ENCODE results near the gene FAM170B.

FAM170B gene

DNA sequence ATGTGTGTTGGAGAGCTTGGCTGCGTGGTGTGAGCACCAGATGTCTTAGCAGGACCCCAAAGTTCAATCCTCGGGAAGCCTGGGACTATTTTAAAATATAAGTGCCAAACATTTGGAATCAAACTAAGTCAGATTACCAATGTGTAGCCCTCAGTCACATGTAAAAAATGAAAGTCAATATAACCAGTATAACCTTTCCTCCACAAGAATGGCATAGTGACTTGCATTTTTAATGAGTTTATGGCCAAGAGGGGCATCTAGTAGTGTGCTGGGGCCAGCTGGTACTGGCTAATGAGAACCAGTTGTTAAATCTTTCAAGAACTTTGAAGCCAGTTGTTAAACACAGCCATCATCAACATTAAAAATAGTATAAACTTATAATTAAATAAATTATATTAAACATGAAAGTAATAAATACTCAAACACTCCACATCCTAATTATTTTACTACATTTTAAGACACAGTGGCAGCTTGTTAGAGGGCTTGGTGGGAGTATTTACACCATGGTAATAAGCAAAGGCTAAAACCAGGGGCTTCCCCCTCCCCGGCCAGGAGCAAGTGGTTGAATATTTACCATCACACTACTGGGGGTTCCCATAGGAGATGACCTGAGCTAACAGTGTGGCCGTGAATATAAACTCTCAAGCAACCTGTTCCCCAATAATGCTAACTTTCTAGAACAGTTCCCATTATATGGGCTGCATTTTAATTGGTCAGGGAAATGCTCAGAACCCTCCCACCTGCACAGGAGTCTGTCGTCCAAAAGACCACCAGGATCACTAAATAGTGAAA is 7.9 kb upstream of the FAM170B start:
- DNase-seq (ENCODE audit: low read depth), result no peak
- TF ChIP-seq, protein P1, sequence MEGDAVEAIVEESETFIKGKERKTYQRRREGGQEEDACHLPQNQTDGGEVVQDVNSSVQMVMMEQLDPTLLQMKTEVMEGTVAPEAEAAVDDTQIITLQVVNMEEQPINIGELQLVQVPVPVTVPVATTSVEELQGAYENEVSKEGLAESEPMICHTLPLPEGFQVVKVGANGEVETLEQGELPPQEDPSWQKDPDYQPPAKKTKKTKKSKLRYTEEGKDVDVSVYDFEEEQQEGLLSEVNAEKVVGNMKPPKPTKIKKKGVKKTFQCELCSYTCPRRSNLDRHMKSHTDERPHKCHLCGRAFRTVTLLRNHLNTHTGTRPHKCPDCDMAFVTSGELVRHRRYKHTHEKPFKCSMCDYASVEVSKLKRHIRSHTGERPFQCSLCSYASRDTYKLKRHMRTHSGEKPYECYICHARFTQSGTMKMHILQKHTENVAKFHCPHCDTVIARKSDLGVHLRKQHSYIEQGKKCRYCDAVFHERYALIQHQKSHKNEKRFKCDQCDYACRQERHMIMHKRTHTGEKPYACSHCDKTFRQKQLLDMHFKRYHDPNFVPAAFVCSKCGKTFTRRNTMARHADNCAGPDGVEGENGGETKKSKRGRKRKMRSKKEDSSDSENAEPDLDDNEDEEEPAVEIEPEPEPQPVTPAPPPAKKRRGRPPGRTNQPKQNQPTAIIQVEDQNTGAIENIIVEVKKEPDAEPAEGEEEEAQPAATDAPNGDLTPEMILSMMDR (IDR thresholded peaks at IDR 0.05; ENCODE audit: insufficient read depth, low read depth, low read length, missing control alignments), result no peak

DNA sequence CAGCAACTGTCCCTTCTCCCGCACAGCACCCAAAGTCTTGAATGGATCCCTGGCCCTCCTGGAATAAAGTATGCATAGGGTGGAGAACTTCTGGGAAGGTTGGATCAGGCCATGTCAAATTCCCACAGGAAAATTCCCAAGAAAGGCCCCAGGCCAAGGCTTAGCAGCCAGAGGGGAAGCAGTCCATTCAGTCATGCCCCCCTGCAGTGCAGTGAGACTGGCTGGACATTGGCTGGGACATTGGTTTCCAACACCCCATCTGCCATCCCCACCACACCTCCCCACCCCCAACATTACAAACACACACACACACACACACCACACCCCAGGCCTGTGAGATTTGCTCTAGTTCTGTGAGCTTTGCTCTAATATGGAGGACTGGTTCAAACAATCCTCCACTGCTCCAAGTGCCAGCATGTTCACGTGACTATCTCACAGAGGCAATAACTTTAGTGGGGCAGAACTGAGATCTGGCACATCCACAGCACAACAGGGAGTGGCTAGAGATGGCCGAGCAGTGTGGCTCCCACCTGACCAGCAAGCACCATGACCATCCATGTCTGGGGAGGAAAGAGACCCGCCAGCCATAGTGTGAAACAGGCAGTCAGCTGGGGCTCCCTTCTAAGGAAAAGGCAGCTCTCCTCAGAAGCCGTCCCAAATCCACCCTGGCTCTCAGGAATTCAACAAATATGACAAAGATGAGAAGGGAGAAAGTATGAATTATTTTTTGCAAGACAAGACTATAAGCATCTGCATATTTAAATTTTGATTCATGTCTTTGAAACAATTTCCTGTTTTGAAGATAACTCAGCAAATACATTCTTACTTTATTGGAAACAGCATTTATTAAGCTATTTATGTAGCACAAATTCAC is 6.7 kb upstream of the FAM170B start:
- no peak overlapping the region for H3K4me3 ChIP-seq (ENCODE audit: low read depth, low read length)
- TF ChIP-seq, protein P1 (IDR thresholded peaks at IDR 0.05; ENCODE audit: insufficient read depth, low read depth, low read length, missing control alignments), result no peak
- no peak for DNase-seq (ENCODE audit: low read depth)

More for the DNA sequence above, 7.9 kb upstream of the FAM170B start:
- no peak overlapping the region for H3K4me3 ChIP-seq (ENCODE audit: low read depth, low read length)

DNA sequence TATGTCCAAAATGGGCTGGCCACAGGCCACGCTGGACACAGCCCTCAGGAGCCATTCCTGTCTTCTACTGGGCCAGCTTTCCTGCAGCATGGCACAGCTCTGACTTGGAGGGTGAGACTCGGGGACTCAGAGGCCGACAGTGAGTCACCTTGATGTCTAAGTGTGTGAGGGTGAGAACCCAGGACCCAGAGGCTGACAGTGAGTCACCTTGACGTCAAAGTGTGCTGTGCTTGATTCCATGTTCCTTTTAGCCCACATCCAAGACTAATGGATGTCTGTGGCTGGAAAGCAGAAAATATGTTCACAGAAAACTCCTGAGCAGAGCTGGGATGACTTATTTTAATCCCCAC is 6.0 kb upstream of the FAM170B start:
- TF ChIP-seq, protein P1 (IDR thresholded peaks at IDR 0.05; ENCODE audit: insufficient read depth, low read depth, low read length, missing control alignments), result no peak
- DNase-seq (ENCODE audit: low read depth), result no peak
- H3K4me3 ChIP-seq (ENCODE audit: low read depth, low read length), result no peak overlapping the region

DNA sequence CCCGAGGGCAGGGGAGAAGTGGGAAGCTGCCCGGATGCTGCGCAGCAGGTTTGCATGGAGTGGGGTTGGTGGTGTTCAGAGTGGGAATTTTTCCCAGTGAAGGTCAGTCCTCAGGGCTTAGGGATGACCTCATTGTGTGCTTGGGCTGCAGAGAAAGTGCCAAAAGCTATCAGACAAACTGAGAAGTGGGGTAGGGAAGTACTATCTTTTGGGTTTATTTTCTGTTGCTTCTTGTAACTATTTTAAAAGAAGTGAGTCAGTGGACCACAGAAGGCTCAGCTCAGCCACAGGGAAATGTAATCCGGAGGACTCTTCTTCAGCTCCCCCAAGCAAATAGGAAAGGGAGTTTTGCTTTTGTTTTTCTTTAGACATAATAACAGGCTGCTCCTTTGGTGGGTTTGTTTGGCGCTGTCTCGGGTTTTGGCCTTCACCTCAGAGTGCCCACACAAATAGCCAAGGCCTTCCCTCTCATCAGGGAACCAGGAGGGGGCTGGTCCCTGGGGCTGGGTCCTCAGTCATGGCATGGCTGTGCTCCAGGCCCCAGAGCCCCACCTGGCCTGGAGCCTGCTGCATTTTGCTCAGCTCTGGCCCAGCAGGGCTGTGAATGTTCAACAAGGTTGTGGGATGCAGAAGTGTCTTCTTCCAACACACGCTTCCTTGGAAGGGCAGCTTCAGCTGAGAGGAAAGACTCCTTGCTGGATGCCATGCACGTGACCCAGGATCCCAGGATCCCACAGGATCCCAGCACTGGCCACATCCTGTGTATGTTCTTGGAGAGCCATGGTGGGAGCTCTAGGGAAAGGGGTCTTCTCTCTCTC is 5.4 kb upstream of the FAM170B start:
- TF ChIP-seq, protein P1 (IDR thresholded peaks at IDR 0.05; ENCODE audit: insufficient read depth, low read depth, low read length, missing control alignments), result no peak
- H3K4me3 ChIP-seq (ENCODE audit: low read depth, low read length), result no peak overlapping the region
- DNase-seq (ENCODE audit: low read depth), result no peak

DNA sequence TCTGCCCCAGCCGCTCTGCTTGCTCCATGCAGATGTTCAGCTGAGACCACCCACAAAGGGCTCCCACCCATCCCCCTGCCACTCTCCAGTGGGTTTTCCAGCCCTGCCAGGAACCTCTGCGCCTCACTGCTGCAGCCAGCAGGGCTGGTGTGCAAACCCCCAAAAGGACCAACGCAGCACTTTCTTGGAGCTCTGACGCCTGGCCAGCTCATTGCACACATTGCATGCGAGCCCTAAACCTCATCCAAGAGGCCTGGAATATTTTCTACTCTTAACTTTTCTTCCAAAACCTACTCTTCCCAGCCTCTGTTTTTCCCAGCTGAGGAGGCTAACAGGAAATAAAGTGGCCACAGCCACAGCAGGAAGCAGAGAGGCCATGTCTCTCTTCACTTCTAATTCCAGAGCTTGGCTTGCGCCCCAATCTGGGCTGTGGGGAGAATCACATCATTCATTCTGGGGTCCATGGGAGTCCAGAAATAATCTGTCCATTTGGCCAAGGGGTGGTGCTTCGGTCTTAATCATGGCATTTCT is 4.6 kb upstream of the FAM170B start:
- no peak for DNase-seq (ENCODE audit: low read depth)
- TF ChIP-seq, protein P1 (IDR thresholded peaks at IDR 0.05; ENCODE audit: insufficient read depth, low read depth, low read length, missing control alignments), result no peak
- H3K4me3 ChIP-seq (ENCODE audit: low read depth, low read length), result no peak overlapping the region

DNA sequence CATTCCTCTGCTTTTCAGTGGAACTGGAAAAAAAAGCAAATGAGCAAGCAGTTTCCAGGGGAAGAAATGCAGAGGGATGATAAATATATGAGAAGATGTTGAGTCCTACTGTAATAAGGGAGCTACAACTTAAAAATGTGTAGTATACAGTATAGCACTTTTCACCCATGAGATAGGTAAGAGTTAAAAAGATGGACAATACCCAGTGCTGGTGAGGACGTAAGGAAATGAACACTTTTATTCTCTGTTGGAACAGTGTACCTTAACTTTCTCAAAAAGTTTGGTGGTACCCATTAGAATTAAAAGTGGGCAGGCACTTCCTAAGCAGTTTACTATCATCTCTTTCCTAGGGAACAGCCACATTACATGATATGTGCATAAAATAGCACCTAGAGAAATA is 2.7 kb upstream of the FAM170B start:
- no peak for DNase-seq (ENCODE audit: low read depth)
- TF ChIP-seq, protein P1 (IDR thresholded peaks at IDR 0.05; ENCODE audit: insufficient read depth, low read depth, low read length, missing control alignments), result no peak
- H3K4me3 ChIP-seq (ENCODE audit: low read depth, low read length), result no peak overlapping the region

All from GM12865 (cell line).